HUES6 (cell line): ENCODE results near the gene APOL3.

Experiments used
- H3K27ac ChIP-seq: 2 replicates; pipeline ENCODE4 v1.7.0; 2013; ENCODE audit warnings: low read depth, mild to moderate bottlenecking, low read length, inconsistent platforms
- H3K27me3 ChIP-seq: 2 replicates; pipeline ENCODE4 v1.6.1; 2013; ENCODE audit warnings: low read length; ENCODE audit not compliant: control insufficient read depth, insufficient read depth
- H3K36me3 ChIP-seq: 2 replicates; pipeline ENCODE4 v1.6.1; 2013; ENCODE audit warnings: low read length; ENCODE audit not compliant: control insufficient read depth, insufficient read depth
- H3K4me1 ChIP-seq: 2 replicates; pipeline ENCODE4 v1.6.1; 2013; ENCODE audit warnings: low read length; ENCODE audit not compliant: control insufficient read depth, insufficient read depth
- H3K4me3 ChIP-seq: 2 replicates; pipeline ENCODE4 v1.5.1; 2013; ENCODE audit warnings: low read depth, low read length
- H3K9ac ChIP-seq: one replicate; pipeline ENCODE4 v1.6.1; 2013; ENCODE audit warnings: mild to moderate bottlenecking, low read length
- H3K9me3 ChIP-seq: 2 replicates; pipeline ENCODE4 v1.6.1; 2013; ENCODE audit warnings: low read depth, low read length; ENCODE audit not compliant: control insufficient read depth, insufficient read depth

Gene APOL3

GRCh38 chr22:36180038-36180880 lies 19.7 kb upstream of the APOL3 start:
- no peaks in the 10 kb centered on the region; the same call in 1 of the 2 replicates for H3K27me3 ChIP-seq
- no peaks in the 10 kb centered on the region for H3K36me3 ChIP-seq
- peaks cover 9% of the 10 kb centered on the region for H3K4me1 ChIP-seq
- no peak overlapping the region for H3K27ac ChIP-seq
- H3K9me3 ChIP-seq: no peaks in the 10 kb centered on the region
- H3K9ac ChIP-seq: no peak overlapping the region
- no peak overlapping the region for H3K4me3 ChIP-seq

GRCh38 chr22:36177160-36177559 lies 16.6 kb upstream of the APOL3 start:
- H3K9me3 ChIP-seq: no peaks in the 10 kb centered on the region
- H3K4me1 ChIP-seq: no peaks in the 10 kb centered on the region; the same call in 1 of the 2 replicates
- no peaks in the 10 kb centered on the region for H3K36me3 ChIP-seq
- no peak overlapping the region for H3K27ac ChIP-seq
- no peak overlapping the region for H3K9ac ChIP-seq
- no peaks in the 10 kb centered on the region for H3K27me3 ChIP-seq
- no peak overlapping the region for H3K4me3 ChIP-seq

GRCh38 chr22:36175892-36176291 lies 15.3 kb upstream of the APOL3 start:
- no peaks in the 10 kb centered on the region; the same call in 1 of the 2 replicates for H3K4me1 ChIP-seq
- no peaks in the 10 kb centered on the region for H3K9me3 ChIP-seq
- no peak overlapping the region for H3K27ac ChIP-seq
- no peaks in the 10 kb centered on the region for H3K36me3 ChIP-seq
- H3K9ac ChIP-seq: no peak overlapping the region
- H3K27me3 ChIP-seq: no peaks in the 10 kb centered on the region
- no peak overlapping the region for H3K4me3 ChIP-seq

DNA sequence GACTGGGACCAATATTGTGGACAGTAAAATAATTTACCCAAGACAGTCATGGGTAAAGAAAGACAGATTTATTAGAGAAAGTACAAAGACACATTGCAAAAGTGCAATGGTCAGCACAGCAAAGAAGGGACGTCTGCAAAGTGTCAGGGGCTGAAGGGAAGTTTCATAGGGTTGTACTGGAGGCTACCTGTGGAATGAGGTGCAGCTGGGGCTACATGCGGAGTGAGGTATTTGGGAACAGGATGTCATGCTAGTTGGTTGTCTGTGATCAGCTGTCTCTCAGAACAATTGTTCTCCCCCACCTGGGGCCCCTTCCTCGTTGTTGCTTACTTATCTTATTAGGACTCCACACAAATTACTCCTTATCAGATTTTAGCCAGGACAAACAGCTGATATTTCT lies 11.4 kb upstream of the APOL3 start:
- no peaks in the 10 kb centered on the region for H3K27me3 ChIP-seq
- peaks cover 5% of the 10 kb centered on the region; the same call in 1 of the 2 replicates for H3K9me3 ChIP-seq
- no peak overlapping the region for H3K27ac ChIP-seq
- H3K4me1 ChIP-seq: no peaks in the 10 kb centered on the region; the same call in 1 of the 2 replicates
- H3K9ac ChIP-seq: no peak overlapping the region
- H3K4me3 ChIP-seq: no peak overlapping the region
- no peaks in the 10 kb centered on the region for H3K36me3 ChIP-seq

- Histone ChIP-seq H3K9me3 (peaks cover 5% of the 10 kb centered on the region; the same call in 1 of the 2 replicates), H3K36me3 (no peaks in the 10 kb centered on the region), H3K27me3 (no peaks in the 10 kb centered on the region), H3K9ac (no peak overlapping the region), H3K4me3 (no peak overlapping the region), H3K4me1 (peaks cover 10% of the 10 kb centered on the region; the same call in 1 of the 2 replicates), H3K27ac (no peak overlapping the region)
These were observed 6.1 kb upstream of the APOL3 start for GRCh38 chr22:36166518-36167220.

DNA sequence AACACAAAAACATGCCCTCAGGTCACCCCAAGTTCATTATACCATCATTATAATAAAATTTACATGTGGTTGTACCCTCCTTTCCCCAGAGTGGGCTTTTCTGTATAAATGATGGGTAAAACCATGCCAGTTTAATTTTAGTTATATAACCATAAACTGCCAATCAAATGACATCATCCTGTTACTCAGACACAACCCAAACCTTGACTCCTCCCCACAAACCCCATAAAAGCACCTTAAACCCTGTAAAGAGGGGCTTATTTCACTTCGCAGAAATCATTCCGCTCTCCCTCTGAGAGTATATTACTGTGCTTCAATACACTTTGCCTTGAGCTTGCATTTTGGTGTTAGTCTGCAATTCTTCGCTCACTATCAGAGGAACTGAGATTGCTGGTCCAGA lies 5.5 kb upstream of the APOL3 start:
- Histone ChIP-seq H3K27me3 (no peaks in the 10 kb centered on the region), H3K27ac (no peak overlapping the region), H3K36me3 (no peaks in the 10 kb centered on the region), H3K4me1 (peaks cover 14% of the 10 kb centered on the region; the same call in 1 of the 2 replicates), H3K9me3 (peaks cover 5% of the 10 kb centered on the region; the same call in 1 of the 2 replicates), H3K4me3 (no peak overlapping the region), H3K9ac (no peak overlapping the region)

DNA sequence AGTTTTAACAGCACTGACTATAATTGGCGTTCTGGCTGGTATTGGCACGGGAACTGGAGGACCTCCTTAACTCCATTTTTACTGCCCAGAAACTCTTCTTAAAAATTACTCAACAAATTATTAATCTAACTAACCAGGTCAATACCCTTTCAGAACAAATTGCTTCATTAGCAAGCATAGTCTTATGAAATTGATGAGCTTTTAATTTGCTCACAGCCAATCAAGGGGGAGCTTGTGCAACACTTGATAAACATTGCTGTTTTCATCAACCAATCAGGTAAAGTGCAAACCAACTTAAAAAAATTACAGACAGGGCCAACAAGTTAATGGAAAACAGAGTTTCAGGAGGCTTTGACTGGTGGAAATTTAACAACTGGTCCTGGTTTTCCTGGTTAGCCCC lies 4.6 kb upstream of the APOL3 start:
- no peaks in the 10 kb centered on the region for H3K36me3 ChIP-seq
- H3K9me3 ChIP-seq: peaks cover 4% of the 10 kb centered on the region; the same call in 1 of the 2 replicates
- H3K27me3 ChIP-seq: no peaks in the 10 kb centered on the region
- H3K4me3 ChIP-seq: no peak overlapping the region
- no peak overlapping the region for H3K9ac ChIP-seq
- no peak overlapping the region for H3K27ac ChIP-seq
- H3K4me1 ChIP-seq: peaks cover 14% of the 10 kb centered on the region; the same call in 1 of the 2 replicates

DNA sequence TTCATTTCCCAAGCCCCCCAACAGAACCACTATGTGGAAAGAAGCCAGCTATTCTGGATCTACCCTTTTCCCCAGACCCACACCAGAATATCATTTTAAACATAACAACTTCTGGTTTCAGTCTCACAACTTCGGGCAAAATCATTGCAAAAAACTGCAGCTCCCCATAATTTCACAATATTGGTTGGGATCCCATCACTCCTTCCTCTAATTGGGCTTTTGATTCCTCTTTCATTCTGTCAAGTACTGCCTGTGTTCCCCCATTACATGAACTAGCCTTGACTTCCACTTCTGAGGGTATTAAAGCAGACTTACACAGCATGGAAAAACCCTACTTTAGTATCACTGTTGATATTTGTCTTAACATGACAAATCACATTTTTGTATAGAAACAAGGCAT lies 4.1 kb upstream of the APOL3 start:
- no peaks in the 10 kb centered on the region for H3K27me3 ChIP-seq
- H3K4me3 ChIP-seq: no peak overlapping the region
- peaks cover 14% of the 10 kb centered on the region; the same call in 1 of the 2 replicates for H3K4me1 ChIP-seq
- no peak overlapping the region for H3K27ac ChIP-seq
- H3K9me3 ChIP-seq: peaks cover 2% of the 10 kb centered on the region; the same call in 1 of the 2 replicates
- no peak overlapping the region for H3K9ac ChIP-seq
- H3K36me3 ChIP-seq: no peaks in the 10 kb centered on the region

DNA sequence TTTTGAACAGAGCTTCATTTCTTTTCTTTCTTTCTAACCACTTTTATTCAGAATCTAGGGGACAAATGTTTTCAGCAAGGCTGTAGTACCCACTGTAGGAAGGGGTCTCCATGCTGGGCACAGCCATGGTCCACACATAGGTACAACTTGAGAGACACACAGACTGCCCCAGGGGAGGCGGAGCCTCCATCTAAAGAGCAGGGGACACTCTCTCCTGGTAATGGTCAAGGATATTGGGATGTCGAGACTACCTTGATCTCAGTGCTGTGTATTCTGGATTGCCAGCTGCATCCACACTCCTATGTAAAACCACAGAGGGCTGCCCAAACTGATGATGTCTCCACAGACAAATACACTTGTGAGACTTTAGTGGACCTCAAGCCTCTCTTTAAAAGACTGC lies 2.9 kb upstream of the APOL3 start:
- H3K9me3 ChIP-seq: no peaks in the 10 kb centered on the region
- no peaks in the 10 kb centered on the region for H3K27me3 ChIP-seq
- H3K4me3 ChIP-seq: no peak overlapping the region
- peaks cover 14% of the 10 kb centered on the region; the same call in 1 of the 2 replicates for H3K4me1 ChIP-seq
- no peak overlapping the region for H3K27ac ChIP-seq
- no peak overlapping the region for H3K9ac ChIP-seq
- no peaks in the 10 kb centered on the region for H3K36me3 ChIP-seq

- Histone ChIP-seq H3K4me3 (no peak overlapping the region), H3K9ac (no peak overlapping the region), H3K4me1 (peaks cover 15% of the 10 kb centered on the region; the same call in 1 of the 2 replicates), H3K27ac (no peak overlapping the region), H3K27me3 (no peaks in the 10 kb centered on the region), H3K9me3 (no peaks in the 10 kb centered on the region), H3K36me3 (no peaks in the 10 kb centered on the region)
These were observed 1.8 kb upstream of the APOL3 start for GRCh38 chr22:36162127-36163034.
